Measurements from ENCODE around the gene SLIT3.

DNA sequence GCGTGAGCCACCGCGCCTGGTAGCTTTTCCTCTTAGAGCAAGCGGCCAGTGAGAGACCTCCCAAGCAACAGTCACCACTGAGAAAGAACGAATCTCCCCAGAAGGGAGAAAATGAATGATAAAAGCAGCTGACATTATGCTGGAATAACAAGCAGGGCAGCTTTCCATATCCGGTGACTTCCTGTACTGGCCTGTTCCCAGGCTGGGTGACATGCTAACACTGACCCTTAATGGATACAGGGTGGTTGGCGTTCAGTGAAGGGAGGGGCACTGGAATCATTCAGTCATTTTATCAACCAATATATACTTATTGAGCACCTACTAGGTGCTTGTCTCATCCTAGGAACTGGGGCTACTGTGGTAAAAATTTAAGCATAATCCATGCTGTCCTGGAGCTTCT, 364.4 kb downstream of the SLIT3 start:
- TF ChIP-seq POLR2A (IDR thresholded peaks at IDR 0.05; ENCODE audit: low read length), result no peak
- no peak for TF ChIP-seq GATA1 (IDR thresholded peaks at IDR 0.05; ENCODE audit: low read depth, low read length)

All from erythroblast (primary cell).